Body of pancreas (tissue), 4 donors: ENCODE data around the gene CREB3L1.

ENCODE experiments used
- CTCF ChIP-seq, 7 experiments: fragments of 450-650 bp in 4 of 7; fragments of 200-600 bp in 3 of 7; sonication (generic) in 3 of 7; IDR thresholded peaks; one replicate each; pipeline ENCODE4 v1.5.1; 2016 to 2019; ENCODE audit warnings: antibody characterized with exemption in 7 of 7
- POLR2A ChIP-seq, 3 donors: fragments of 450-650 bp; IDR thresholded peaks; one replicate each; pipeline ENCODE4 v1.6.1; 2016; ENCODE audit warnings: antibody characterized with exemption in 3 of 3, mild to moderate bottlenecking in 2 of 3

DNA sequence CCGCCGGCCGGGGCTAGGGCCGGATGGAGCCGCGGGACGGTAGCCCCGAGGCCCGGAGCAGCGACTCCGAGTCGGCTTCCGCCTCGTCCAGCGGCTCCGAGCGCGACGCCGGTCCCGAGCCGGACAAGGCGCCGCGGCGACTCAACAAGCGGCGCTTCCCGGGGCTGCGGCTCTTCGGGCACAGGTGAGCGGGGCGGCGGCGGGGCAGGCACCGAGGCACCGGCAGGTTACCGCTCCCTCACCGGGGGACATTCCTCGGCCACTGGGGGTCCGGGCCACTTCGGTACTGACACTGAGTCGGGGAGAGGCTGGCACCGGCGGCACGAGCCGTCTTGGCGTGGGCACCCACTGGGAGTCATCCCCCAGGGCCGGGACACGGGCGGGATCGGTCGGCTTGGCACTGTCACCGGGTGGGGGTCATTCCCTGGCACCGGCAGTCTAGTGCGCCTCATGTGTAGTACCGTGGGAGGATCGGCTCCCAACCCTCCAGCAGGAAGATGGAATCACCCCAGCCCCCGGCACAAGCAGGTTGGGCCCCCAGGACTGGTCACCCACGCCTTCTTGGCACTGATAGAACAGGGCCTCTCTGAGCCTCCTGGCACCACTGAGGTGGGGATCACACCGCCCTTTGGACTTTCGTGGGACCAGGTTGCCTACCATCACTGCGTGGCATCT, 70.3 kb downstream of the CREB3L1 start:
- TF ChIP-seq CTCF (IDR thresholded peaks at IDR 0.05) = no peak
- peak in 1 of 3 donors; percentile 14 for TF ChIP-seq POLR2A (IDR thresholded peaks at IDR 0.05)
